CD4-positive, alpha-beta T cell treated with Interferon alpha-2 for 1 hour (primary cell): ENCODE data around the gene DCTN1.

Experiments used
- DNase-seq, 2 donors: peaks; one replicate each; pipeline ENCODE4 v3.0.0-alpha.2; 2020 to 2022

DCTN1 gene

GRCh38 chr2:74413001-74413698 is 33.0 kb upstream of the DCTN1 start:
- no peak for DNase-seq

GRCh38 chr2:74407682-74408081 is 27.6 kb upstream of the DCTN1 start:
- DNase-seq = no peak

GRCh38 chr2:74406035-74406434 is 25.9 kb upstream of the DCTN1 start:
- no peak for DNase-seq

- DNase-seq = no peak
Measured at GRCh38 chr2:74401891-74402290, 21.8 kb upstream of the DCTN1 start.

GRCh38 chr2:74399785-74400184 is 19.7 kb upstream of the DCTN1 start:
- peak in 1 of 2 donors; percentile 64 for DNase-seq

GRCh38 chr2:74396149-74396548 is 16.0 kb upstream of the DCTN1 start:
- DNase-seq = no peak

GRCh38 chr2:74393525-74393924 is 13.4 kb upstream of the DCTN1 start:
- DNase-seq = no peak

- DNase-seq = no peak
Measured at GRCh38 chr2:74392449-74392743, 12.3 kb upstream of the DCTN1 start.

- DNase-seq = peak; percentile 93 to 96
Measured at GRCh38 chr2:74391580-74392448, 11.7 kb upstream of the DCTN1 start.

GRCh38 chr2:74391209-74391579 is 11.1 kb upstream of the DCTN1 start:
- DNase-seq = no peak

- no peak for DNase-seq
Measured at GRCh38 chr2:74390606-74391005, 10.5 kb upstream of the DCTN1 start.

- DNase-seq = no peak
Measured at GRCh38 chr2:74387346-74387745, 7.2 kb upstream of the DCTN1 start.

GRCh38 chr2:74385396-74385795 is 5.3 kb upstream of the DCTN1 start:
- no peak for DNase-seq

GRCh38 chr2:74384051-74384450 is 3.9 kb upstream of the DCTN1 start:
- DNase-seq = no peak

- DNase-seq = no peak
Measured at GRCh38 chr2:74383254-74383653, 3.1 kb upstream of the DCTN1 start.

GRCh38 chr2:74381751-74382150 is 1.6 kb upstream of the DCTN1 start:
- no peak for DNase-seq

- no peak for DNase-seq
Measured at GRCh38 chr2:74378007-74378406, 2.1 kb downstream of the DCTN1 start.

GRCh38 chr2:74375838-74376237 is 4.3 kb downstream of the DCTN1 start:
- no peak for DNase-seq

GRCh38 chr2:74374509-74375205 is 5.5 kb downstream of the DCTN1 start:
- DNase-seq = no peak

GRCh38 chr2:74373985-74374384 is 6.1 kb downstream of the DCTN1 start:
- DNase-seq = no peak

- DNase-seq = no peak
Measured at GRCh38 chr2:74373221-74373676, 6.9 kb downstream of the DCTN1 start.

- DNase-seq = no peak
Measured at GRCh38 chr2:74372674-74373073, 7.4 kb downstream of the DCTN1 start.

- DNase-seq = no peak
Measured at GRCh38 chr2:74371421-74371820, 8.7 kb downstream of the DCTN1 start.

GRCh38 chr2:74369976-74370375 is 10.1 kb downstream of the DCTN1 start:
- DNase-seq = no peak
